Fibroblast of pulmonary artery (primary cell): ENCODE data around the gene SLC15A5.

Experiments used
- DNase-seq: peaks from one replicate; pipeline ENCODE4 v3.0.0-alpha.2; 2010; ENCODE audit warnings: low read depth
- H3K4me3 ChIP-seq: replicated peaks from 2 replicates; pipeline ENCODE4 v1.5.1; 2011; ENCODE audit warnings: low read depth, mild to moderate bottlenecking, control low read depth, low read length, moderate library complexity
- CTCF ChIP-seq: IDR thresholded peaks from 2 replicates; pipeline ENCODE4 v1.5.1; 2011; ENCODE audit warnings: mild to moderate bottlenecking, control low read depth, low read length, inconsistent platforms; ENCODE audit errors: missing control alignments

SLC15A5 gene

GRCh38 chr12:16291032-16291431 is 13.5 kb upstream of the SLC15A5 start:
- no peak for DNase-seq
- H3K4me3 ChIP-seq: no peak overlapping the region
- TF ChIP-seq CTCF: no peak

DNA sequence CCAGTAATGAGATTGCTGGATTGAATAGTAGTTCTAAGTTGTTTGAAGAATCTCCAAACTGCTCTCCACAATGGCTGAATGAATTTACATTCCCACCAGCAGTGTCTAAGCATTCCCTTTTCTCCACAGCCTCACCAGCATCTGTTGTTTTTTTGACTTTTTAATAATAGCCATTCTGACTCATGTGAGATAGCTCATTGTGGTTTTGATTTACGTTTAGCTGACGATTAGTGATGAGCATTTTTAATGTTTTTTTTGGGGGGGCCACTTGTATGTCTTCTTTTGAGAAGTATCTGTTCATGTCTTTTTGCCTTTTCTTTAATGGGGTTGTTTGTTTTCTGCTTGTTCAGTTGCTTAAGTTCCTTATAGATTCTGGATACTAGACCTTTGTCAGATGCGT is 8.1 kb upstream of the SLC15A5 start:
- DNase-seq: peak; percentile 34
- no peak overlapping the region for H3K4me3 ChIP-seq
- no peak for TF ChIP-seq CTCF

DNA sequence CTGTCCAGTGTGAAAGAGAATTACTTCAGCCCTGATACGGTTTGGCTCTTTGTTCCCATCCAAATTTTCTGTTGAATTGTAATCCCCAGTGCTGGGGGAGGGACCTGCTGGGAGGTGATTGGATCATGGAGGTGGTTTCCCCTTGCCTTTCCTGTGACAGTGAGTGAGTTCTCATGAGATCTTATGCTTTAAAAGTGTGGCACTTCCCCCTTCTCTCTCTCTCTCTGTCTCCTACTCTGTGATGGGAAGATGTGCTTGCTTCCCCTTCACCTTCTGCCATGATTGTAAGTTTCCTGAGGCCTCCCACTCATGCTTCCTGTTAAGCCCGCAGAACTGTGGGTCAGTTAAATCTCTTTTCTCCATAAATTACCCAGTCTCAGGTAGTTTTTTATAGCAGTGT is 5.5 kb upstream of the SLC15A5 start:
- no peak for TF ChIP-seq CTCF
- no peak overlapping the region for H3K4me3 ChIP-seq
- DNase-seq: no peak

- no peak overlapping the region for H3K4me3 ChIP-seq
- no peak for TF ChIP-seq CTCF
- DNase-seq: no peak
Measured at GRCh38 chr12:16282081-16282480, 4.6 kb upstream of the SLC15A5 start.

DNA sequence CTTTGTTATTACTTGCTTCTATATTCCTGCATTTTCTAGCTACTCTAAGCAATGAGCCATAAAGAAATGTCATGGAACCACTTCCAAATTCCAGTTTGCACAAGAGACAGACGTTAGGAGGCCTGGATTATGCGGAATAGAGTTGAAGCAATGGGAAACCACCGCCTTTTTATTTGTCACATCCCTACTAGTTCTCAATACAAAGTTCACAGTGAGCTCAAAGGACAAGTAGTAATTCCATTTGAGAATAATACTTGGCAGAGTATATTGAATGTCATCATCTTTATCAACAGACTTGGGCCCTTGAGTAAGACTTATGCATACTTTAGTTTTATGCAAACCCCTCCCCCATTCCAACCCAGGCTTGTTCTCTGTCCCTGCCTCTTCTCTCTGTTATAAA is 3.7 kb upstream of the SLC15A5 start:
- H3K4me3 ChIP-seq: no peak overlapping the region
- no peak for TF ChIP-seq CTCF
- DNase-seq: peak; percentile 88

DNA sequence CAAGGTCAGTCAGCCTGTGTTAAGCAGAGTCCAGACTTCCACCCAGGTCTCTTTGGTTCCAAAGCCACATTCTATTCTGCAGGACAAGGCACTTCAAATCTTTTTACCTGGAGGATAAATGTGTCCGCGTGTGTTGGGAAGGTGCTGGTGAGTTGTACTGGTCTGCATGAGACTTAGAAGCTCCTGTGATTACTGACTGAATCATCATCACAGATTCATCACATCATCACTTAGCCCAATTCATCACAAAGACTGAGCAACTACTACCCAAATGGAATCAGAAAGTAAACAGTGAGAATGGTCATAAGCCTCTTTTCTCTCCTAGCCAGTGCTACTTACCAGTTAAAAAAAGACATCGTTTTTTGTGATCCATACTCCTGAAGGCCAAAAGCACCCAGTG is 5.3 kb downstream of the SLC15A5 start:
- no peak for TF ChIP-seq CTCF
- no peak for DNase-seq

GRCh38 chr12:16271062-16271461 is 6.4 kb downstream of the SLC15A5 start:
- TF ChIP-seq CTCF: no peak
- H3K4me3 ChIP-seq: no peak overlapping the region
- no peak for DNase-seq

More for the DNA sequence above, 5.3 kb downstream of the SLC15A5 start:
- H3K4me3 ChIP-seq: no peak overlapping the region
